Natural killer cell (primary cell): ENCODE data around the gene TEAD1. TPM values are rescaled to one million over a fixed set of nuclear protein-coding genes. Genes with fewer than 3 reads are reported as not detected.

ENCODE experiments used
- ATAC-seq, 3 donors: fragments of 150-1000 bp in 2 of 3; fragments of 200-7000 bp in 1 of 3; cut with Tn5 transposase; 1 replicate in 1 of 3; 2 replicates in 2 of 3; pipeline ENCODE4 v1.10.0; 2021; ENCODE audit warnings: mild to moderate bottlenecking in 2 of 3, moderate library complexity in 2 of 3
- DNase-seq, 2 donors: peaks; one replicate each; pipeline versions ENCODE4 v3.0.0 to v3.0.0-alpha.2; 2013 to 2021; ENCODE audit warnings: mixed read lengths in 1 of 2
- H3K27ac ChIP-seq: one replicate; pipeline ENCODE4 v1.5.1; 2013; ENCODE audit warnings: mild to moderate bottlenecking, low read length
- H3K27me3 ChIP-seq: one replicate; pipeline ENCODE4 v1.6.1; 2013; ENCODE audit warnings: low read length; ENCODE audit not compliant: control insufficient read depth, insufficient read depth
- H3K36me3 ChIP-seq: one replicate; pipeline ENCODE4 v1.6.1; 2013; ENCODE audit warnings: low read length; ENCODE audit not compliant: control insufficient read depth, insufficient read depth
- H3K4me1 ChIP-seq: one replicate; pipeline ENCODE4 v1.6.1; 2013; ENCODE audit warnings: low read length; ENCODE audit not compliant: control insufficient read depth, insufficient read depth
- H3K4me3 ChIP-seq: one replicate; pipeline ENCODE4 v1.5.1; 2013; ENCODE audit warnings: low read length
- H3K9me3 ChIP-seq: one replicate; pipeline ENCODE4 v1.6.1; 2013; ENCODE audit warnings: low read length; ENCODE audit not compliant: control insufficient read depth, insufficient read depth
- H3K27ac Mint-ChIP-seq, 2 donors: one replicate each; pipeline ENCODE4 v1.8.0; 2022; ENCODE audit warnings: mild to moderate bottlenecking in 2 of 2, mixed read lengths in 2 of 2, moderate library complexity in 1 of 2
- H3K27me3 Mint-ChIP-seq, 2 donors: one replicate each; pipeline ENCODE4 v1.8.0; 2022; ENCODE audit warnings: low read depth in 2 of 2, mixed read lengths in 2 of 2
- H3K36me3 Mint-ChIP-seq: one replicate; pipeline ENCODE4 v1.8.0; 2022; ENCODE audit warnings: mixed read lengths
- H3K4me1 Mint-ChIP-seq, 2 donors: one replicate each; pipeline ENCODE4 v1.8.0; 2022; ENCODE audit warnings: mixed read lengths in 2 of 2
- H3K4me3 Mint-ChIP-seq: one replicate; pipeline ENCODE4 v1.8.0; 2022; ENCODE audit warnings: mild to moderate bottlenecking, moderate library complexity, mixed read lengths
- H3K9me3 Mint-ChIP-seq, 2 donors: one replicate each; pipeline ENCODE4 v1.8.0; 2022; ENCODE audit warnings: mixed read lengths in 2 of 2
- WGBS: methylation state at CpG from one replicate; pipeline ENCODE4 v1.1.7; 2013; ENCODE audit warnings: missing lambda C conversion rate; ENCODE audit not compliant: insufficient coverage; 5-methylcytosine and 5-hydroxymethylcytosine counted together
- intact Hi-C: fragments of 100-400 bp; cut with micrococcal nuclease; formaldehyde crosslinking; loops from one replicate; pipeline ENCODE4 v1.14.2; 2022
- total RNA-seq, 4 donors: library from RNA; stranded (reverse); fragments of 120-200 nt in 1 of 4; gene quantifications; one replicate each; pipeline versions ENCODE4 v1.2.3 to v1.2.4, GENCODE V29; 2013 to 2022
- TF ChIP-seq, protein P1 (sequence below): fragments of 200-600 bp; IDR thresholded peaks from one replicate; pipeline ENCODE4 v1.8.0; 2022; ENCODE audit warnings: antibody characterized with exemption

TEAD1 gene
- total RNA-seq, 3 donors from 2014 or later (not counting 1 experiment from before 2014, with no cell fraction given), result not detected

DNA sequence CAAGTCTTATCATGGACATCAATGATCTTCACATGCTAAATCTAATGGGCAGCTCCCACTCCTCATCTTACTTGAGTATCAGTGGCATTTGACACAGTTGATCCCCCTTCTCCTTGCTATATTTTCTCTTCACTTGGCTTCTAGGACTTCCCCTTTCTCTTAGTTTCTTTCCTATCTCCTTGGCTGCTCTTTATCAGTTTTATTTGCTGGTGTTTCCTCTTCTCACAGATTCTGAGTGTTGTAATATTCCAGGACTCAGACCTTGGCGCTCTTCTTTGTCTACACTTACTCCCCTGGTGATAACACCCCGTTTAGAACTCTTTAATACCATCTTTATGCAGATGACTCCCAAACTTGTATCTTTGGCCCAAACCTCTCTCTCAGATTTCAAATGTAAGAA is 301.0 kb downstream of the TEAD1 start:
- DNase-seq (no peak), ATAC-seq (no peak)
- no peak overlapping the region for H3K4me3 Mint-ChIP-seq
- Histone ChIP-seq H3K4me1 (no peaks in the 10 kb centered on the region), H3K27ac (no peak overlapping the region), H3K4me3 (no peak overlapping the region), H3K9me3 (no peaks in the 10 kb centered on the region), H3K27me3 (no peaks in the 10 kb centered on the region), H3K36me3 (no peaks in the 10 kb centered on the region)
- H3K36me3 Mint-ChIP-seq, result no peaks in the 10 kb centered on the region
- intact Hi-C loops, result no loop called here
- no peak overlapping the region for H3K27ac Mint-ChIP-seq
- TF ChIP-seq, protein P1, sequence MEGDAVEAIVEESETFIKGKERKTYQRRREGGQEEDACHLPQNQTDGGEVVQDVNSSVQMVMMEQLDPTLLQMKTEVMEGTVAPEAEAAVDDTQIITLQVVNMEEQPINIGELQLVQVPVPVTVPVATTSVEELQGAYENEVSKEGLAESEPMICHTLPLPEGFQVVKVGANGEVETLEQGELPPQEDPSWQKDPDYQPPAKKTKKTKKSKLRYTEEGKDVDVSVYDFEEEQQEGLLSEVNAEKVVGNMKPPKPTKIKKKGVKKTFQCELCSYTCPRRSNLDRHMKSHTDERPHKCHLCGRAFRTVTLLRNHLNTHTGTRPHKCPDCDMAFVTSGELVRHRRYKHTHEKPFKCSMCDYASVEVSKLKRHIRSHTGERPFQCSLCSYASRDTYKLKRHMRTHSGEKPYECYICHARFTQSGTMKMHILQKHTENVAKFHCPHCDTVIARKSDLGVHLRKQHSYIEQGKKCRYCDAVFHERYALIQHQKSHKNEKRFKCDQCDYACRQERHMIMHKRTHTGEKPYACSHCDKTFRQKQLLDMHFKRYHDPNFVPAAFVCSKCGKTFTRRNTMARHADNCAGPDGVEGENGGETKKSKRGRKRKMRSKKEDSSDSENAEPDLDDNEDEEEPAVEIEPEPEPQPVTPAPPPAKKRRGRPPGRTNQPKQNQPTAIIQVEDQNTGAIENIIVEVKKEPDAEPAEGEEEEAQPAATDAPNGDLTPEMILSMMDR, result no peak
- H3K4me1 Mint-ChIP-seq, result no peaks in the 10 kb centered on the region
- peaks cover 13 to 14% of the 10 kb centered on the region in 2 donors for H3K27me3 Mint-ChIP-seq
- H3K9me3 Mint-ChIP-seq, result no peaks in the 10 kb centered on the region
- 36% methylated on average over 2 of the region's 2 CpGs for WGBS

DNA sequence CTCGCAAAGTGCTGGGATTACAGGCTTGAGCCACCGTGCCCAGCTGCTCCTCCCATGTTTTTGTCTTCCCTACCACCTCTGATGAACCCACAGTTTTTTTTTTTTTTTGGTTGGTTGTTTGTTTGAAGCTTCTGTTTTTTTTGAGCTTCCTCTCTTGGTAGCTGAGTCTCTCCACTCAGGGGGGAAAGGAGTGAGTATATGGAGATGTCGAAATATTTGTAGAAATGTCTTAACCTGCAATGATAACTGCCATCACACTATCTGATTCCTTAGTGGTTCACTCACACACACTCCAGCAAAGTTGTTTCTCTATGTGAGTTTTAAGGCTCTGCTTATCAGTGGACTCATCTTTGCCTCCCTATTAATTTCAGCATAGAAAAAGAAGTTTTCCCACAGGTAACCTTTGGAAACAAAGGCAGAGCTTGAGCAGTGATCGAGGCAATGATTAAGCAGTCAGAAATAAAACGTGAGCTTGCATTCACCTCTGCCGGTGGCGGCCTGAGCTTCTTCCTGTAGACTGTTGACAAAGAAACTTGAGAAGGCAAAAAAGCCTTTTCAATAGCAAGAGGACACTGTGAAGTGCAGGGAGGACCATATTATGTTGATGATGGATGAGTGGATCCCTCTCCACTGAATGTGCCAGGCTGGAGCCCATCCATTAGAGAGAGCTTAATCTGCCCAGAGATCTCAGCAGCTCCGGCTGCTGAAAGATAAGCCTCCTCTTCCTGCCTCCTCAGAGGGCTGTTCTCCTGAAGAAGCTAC is 305.9 kb downstream of the TEAD1 start:
- Mint-ChIP-seq H3K9me3 (no peaks in the 10 kb centered on the region), H3K27me3 (peaks cover 13 to 15% of the 10 kb centered on the region in 2 donors), H3K4me3 (no peak overlapping the region), H3K36me3 (no peaks in the 10 kb centered on the region), H3K27ac (no peak overlapping the region), H3K4me1 (no peaks in the 10 kb centered on the region)
- ATAC-seq, result peak in 1 of 3 donors; percentile 77
- 49% methylated on average over 7 of the region's 8 CpGs for WGBS
- no peaks in the 10 kb centered on the region for H3K27me3 ChIP-seq
- H3K36me3 ChIP-seq, result no peaks in the 10 kb centered on the region
- H3K4me1 ChIP-seq, result no peaks in the 10 kb centered on the region
- no peak overlapping the region for H3K27ac ChIP-seq
- DNase-seq, result no peak
- no peak overlapping the region for H3K4me3 ChIP-seq
- no peaks in the 10 kb centered on the region for H3K9me3 ChIP-seq
- intact Hi-C loops, result no loop called here
- TF ChIP-seq, protein P1, result no peak

DNA sequence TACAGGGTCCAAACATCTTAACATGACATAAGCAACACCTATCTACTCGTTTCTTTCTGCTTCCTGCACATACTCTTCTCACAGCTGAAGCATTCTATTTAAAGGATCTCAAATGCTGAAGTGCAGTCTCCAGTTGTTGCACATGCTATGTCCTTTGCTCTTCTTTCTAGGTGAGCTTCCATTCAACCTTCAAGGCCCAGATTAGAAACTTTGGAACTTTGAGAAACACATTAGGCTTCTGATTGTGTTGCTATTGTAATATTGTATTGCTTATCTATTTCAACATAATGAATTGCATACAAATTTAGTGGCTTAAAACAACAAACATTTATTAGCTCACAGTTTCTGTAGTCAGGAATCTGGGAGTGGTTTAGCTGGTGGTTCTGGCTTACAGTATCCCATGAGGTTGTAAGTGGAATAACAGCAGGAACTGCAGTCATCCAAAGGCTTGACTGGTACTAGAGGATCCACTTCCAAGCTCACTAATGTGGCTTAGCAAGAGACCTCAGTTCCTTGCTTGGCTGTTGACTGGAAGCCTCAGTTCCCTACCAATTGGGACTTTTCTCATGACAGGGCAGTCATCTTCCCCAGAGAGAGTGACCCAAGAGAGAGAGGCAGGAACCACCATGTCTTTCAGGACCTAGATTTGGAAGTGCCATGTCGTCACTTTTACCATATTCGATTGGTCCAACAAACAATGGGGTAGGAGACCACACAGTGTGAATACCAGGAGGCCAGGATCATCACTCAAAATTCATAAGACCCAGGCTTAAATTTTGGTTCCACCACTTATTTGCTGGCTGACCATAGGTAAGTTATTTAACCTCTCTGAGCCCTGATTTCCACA is 307.7 kb downstream of the TEAD1 start:
- 72% methylated on average over 3 of the region's 3 CpGs for WGBS
- Histone ChIP-seq H3K4me1 (no peaks in the 10 kb centered on the region), H3K9me3 (no peaks in the 10 kb centered on the region), H3K36me3 (no peaks in the 10 kb centered on the region), H3K27me3 (no peaks in the 10 kb centered on the region), H3K4me3 (no peak overlapping the region), H3K27ac (no peak overlapping the region)
- Mint-ChIP-seq H3K27me3 (peaks cover 19 to 31% of the 10 kb centered on the region in 2 donors), H3K36me3 (no peaks in the 10 kb centered on the region), H3K4me3 (no peak overlapping the region), H3K4me1 (no peaks in the 10 kb centered on the region), H3K27ac (no peak overlapping the region), H3K9me3 (no peaks in the 10 kb centered on the region)
- TF ChIP-seq, protein P1, result no peak
- DNase-seq, result no peak
- no peak for ATAC-seq
- intact Hi-C loops, result no loop called here
